H9 (cell line): ENCODE measurements around the gene C7. TPM values are rescaled to one million over a fixed set of nuclear protein-coding genes. Genes with fewer than 3 reads are reported as not detected.
"Not testable (repeated sequence)": the region's sequence is repeated elsewhere in the genome, so short reads cannot be mapped to it uniquely, and the experiment has no call there.

Source experiments
- DNase-seq: peaks from one replicate; pipeline ENCODE4 v3.0.0-alpha.2; 2017
- H2AFZ ChIP-seq: one replicate; pipeline ENCODE4 v1.6.1; 2013; ENCODE audit warnings: mild to moderate bottlenecking, low read length, control low read depth, moderate library complexity
- H2AK5ac ChIP-seq: 2 replicates; pipeline ENCODE4 v1.6.1; 2013; ENCODE audit warnings: low read length, control low read depth, mixed read lengths; ENCODE audit not compliant: insufficient read length
- H2BK120ac ChIP-seq: one replicate; pipeline ENCODE4 v1.6.1; 2013; ENCODE audit warnings: low read depth, mild to moderate bottlenecking, low read length, control low read depth, inconsistent platforms; ENCODE audit not compliant: poor library complexity, severe bottlenecking
- H2BK12ac ChIP-seq: 2 replicates; pipeline ENCODE4 v1.6.1; 2013; ENCODE audit warnings: low read length, control low read depth, mixed read lengths, low read depth; ENCODE audit not compliant: insufficient read length
- H2BK15ac ChIP-seq: 2 replicates; pipeline ENCODE4 v1.6.1; 2013; ENCODE audit warnings: low read depth, low read length, control low read depth
- H2BK20ac ChIP-seq: one replicate; pipeline ENCODE4 v1.6.1; 2013; ENCODE audit warnings: low read depth, mild to moderate bottlenecking, low read length, control low read depth, inconsistent platforms; ENCODE audit not compliant: poor library complexity, severe bottlenecking
- H2BK5ac ChIP-seq: 2 replicates; pipeline ENCODE4 v1.6.1; 2013; ENCODE audit warnings: low read length, control low read depth, mixed read lengths; ENCODE audit not compliant: insufficient read length
- H3K14ac ChIP-seq: 2 replicates; pipeline ENCODE4 v1.6.1; 2013; ENCODE audit warnings: low read length, control low read depth; ENCODE audit not compliant: insufficient read depth
- H3K18ac ChIP-seq: 2 replicates; pipeline ENCODE4 v1.6.1; 2013; ENCODE audit warnings: low read depth, mild to moderate bottlenecking, mixed read lengths, low read length, control low read depth; ENCODE audit not compliant: insufficient read length
- H3K23ac ChIP-seq: 2 replicates; pipeline ENCODE4 v1.6.1; 2013; ENCODE audit warnings: low read length, control low read depth, mixed read lengths, low read depth; ENCODE audit not compliant: insufficient read length
- H3K23me2 ChIP-seq: 2 replicates; pipeline ENCODE4 v1.6.1; 2013; ENCODE audit warnings: low read depth, mild to moderate bottlenecking, mixed read lengths, low read length, control low read depth; ENCODE audit not compliant: insufficient read length, poor library complexity, severe bottlenecking
- H3K27ac ChIP-seq: 2 replicates; pipeline ENCODE4 v1.5.1; 2013; ENCODE audit warnings: low read length, control low read depth, mixed read lengths, low read depth; ENCODE audit not compliant: insufficient read length
- H3K27me3 ChIP-seq: 2 replicates; pipeline ENCODE4 v1.6.1; 2013; ENCODE audit warnings: low read length, control low read depth, inconsistent platforms; ENCODE audit not compliant: insufficient read depth
- H3K4ac ChIP-seq: 2 replicates; pipeline ENCODE4 v1.6.1; 2013; ENCODE audit warnings: low read depth, mild to moderate bottlenecking, control low read depth, inconsistent platforms, low read length, moderate library complexity
- H3K4me1 ChIP-seq: 2 replicates; pipeline ENCODE4 v1.6.1; 2013; ENCODE audit warnings: low read length, control low read depth, inconsistent platforms; ENCODE audit not compliant: insufficient read depth
- H3K4me2 ChIP-seq: 2 replicates; pipeline ENCODE4 v1.6.1; 2013; ENCODE audit warnings: low read length, control low read depth, mixed read lengths; ENCODE audit not compliant: insufficient read length, insufficient read depth
- H3K56ac ChIP-seq: 2 replicates; pipeline ENCODE4 v1.6.1; 2013; ENCODE audit warnings: low read depth, mild to moderate bottlenecking, mixed read lengths, low read length, control low read depth; ENCODE audit not compliant: insufficient read length
- H3K79me1 ChIP-seq: 2 replicates; pipeline ENCODE4 v1.6.1; 2013; ENCODE audit warnings: low read depth, mild to moderate bottlenecking, moderate library complexity, low read length, control low read depth, inconsistent platforms; ENCODE audit not compliant: insufficient read depth, poor library complexity, severe bottlenecking
- H3K79me2 ChIP-seq: 2 replicates; pipeline ENCODE4 v1.6.1; 2013; ENCODE audit warnings: low read length, control low read depth, inconsistent platforms; ENCODE audit not compliant: insufficient read depth
- H3K9ac ChIP-seq: 2 replicates; pipeline ENCODE4 v1.6.1; 2013; ENCODE audit warnings: low read length, control low read depth, mixed read lengths; ENCODE audit not compliant: insufficient read length; ENCODE audit errors: extremely low read depth
- H3K9me3 ChIP-seq: one replicate; pipeline ENCODE4 v1.6.1; 2013; ENCODE audit warnings: low read depth, low read length, inconsistent platforms; ENCODE audit not compliant: control insufficient read depth
- H3T11ph ChIP-seq: one replicate; pipeline ENCODE4 v1.6.1; 2013; ENCODE audit warnings: mild to moderate bottlenecking, low read length, control low read depth, inconsistent platforms
- H4K20me1 ChIP-seq: one replicate; pipeline ENCODE4 v1.6.1; 2013; ENCODE audit not compliant: control insufficient read depth, insufficient read length, insufficient read depth
- H4K5ac ChIP-seq: 2 replicates; pipeline ENCODE4 v1.6.1; 2013; ENCODE audit warnings: low read depth, mild to moderate bottlenecking, mixed read lengths, low read length, control low read depth; ENCODE audit not compliant: insufficient read length
- H4K8ac ChIP-seq: replicated peaks from 2 replicates; pipeline ENCODE4 v1.6.1; 2013; ENCODE audit warnings: low read length, control low read depth, mixed read lengths, low read depth; ENCODE audit not compliant: insufficient read length
- H4K91ac ChIP-seq: 2 replicates; pipeline ENCODE4 v1.6.1; 2013; ENCODE audit warnings: low read depth, mild to moderate bottlenecking, moderate library complexity, mixed read lengths, low read length, control low read depth; ENCODE audit not compliant: insufficient read length
- H3K27ac Mint-ChIP-seq, 3 experiments: 2 replicates in 2 of 3; 3 replicates in 1 of 3; pipeline ENCODE4 v1.8.0; 2020 to 2021; ENCODE audit warnings: mixed read lengths in 3 of 3, mild to moderate bottlenecking in 1 of 3, moderate library complexity in 1 of 3
- H3K27me3 Mint-ChIP-seq: 2 replicates; pipeline ENCODE4 v1.8.0; 2021; ENCODE audit warnings: low read depth, mild to moderate bottlenecking, moderate library complexity, mixed read lengths
- H3K36me3 Mint-ChIP-seq, 3 experiments: 2 replicates in 2 of 3; 3 replicates in 1 of 3; pipeline ENCODE4 v1.8.0; 2020 to 2021; ENCODE audit warnings: low read depth in 3 of 3, mixed read lengths in 3 of 3; ENCODE audit not compliant: insufficient read depth in 1 of 3
- H3K4me1 Mint-ChIP-seq, 2 experiments: 2 replicates each; pipeline ENCODE4 v1.8.0; 2020; ENCODE audit warnings: mixed read lengths in 2 of 2
- H3K4me3 Mint-ChIP-seq, 2 experiments: 2 replicates in 1 of 2; 3 replicates in 1 of 2; pipeline ENCODE4 v1.8.0; 2020 to 2021; ENCODE audit warnings: mild to moderate bottlenecking in 2 of 2, mixed read lengths in 2 of 2, moderate library complexity in 1 of 2
- H3K9me3 Mint-ChIP-seq, 2 experiments: 2 replicates in 1 of 2; 3 replicates in 1 of 2; pipeline ENCODE4 v1.8.0; 2020; ENCODE audit warnings: mild to moderate bottlenecking in 2 of 2, mixed read lengths in 2 of 2, moderate library complexity in 1 of 2
- CTCF ChIP-seq: fragments of 200-600 bp; sonication (generic); conservative IDR thresholded peaks from 3 replicates; pipeline ENCODE4 v1.8.0; 2021; ENCODE audit warnings: antibody characterized with exemption, mild to moderate bottlenecking
- WGBS: extraction: QIAGEN DNeasy Blood & Tissue Kit; methylation state at CpG from one replicate; pipeline ENCODE4 v1.1.7; 2013; ENCODE audit warnings: missing lambda C conversion rate, low lambda C conversion rate, mixed read lengths; ENCODE audit not compliant: insufficient read length; ENCODE audit errors: extremely low coverage; 5-methylcytosine and 5-hydroxymethylcytosine counted together
- total RNA-seq: library from RNA; stranded (reverse); gene quantifications from 2 replicates; pipeline ENCODE4 v1.2.1, GENCODE V29; 2021

Gene C7
- total RNA-seq, 1 experiment from 2014 or later, result 0.52 TPM

GRCh38 chr5:40860711-40861110, 48.6 kb upstream of the C7 start:
- Histone ChIP-seq H2BK15ac (no peak overlapping the region), H2AK5ac (no peak overlapping the region), H4K8ac (no peak overlapping the region), H4K91ac (no peak overlapping the region), H3K23ac (no peak overlapping the region), H3K9me3 (no peaks in the 10 kb centered on the region), H2BK5ac (no peak overlapping the region), H2AFZ (no peak overlapping the region), H3K27ac (no peak overlapping the region), H3K14ac (no peak overlapping the region), H4K5ac (no peak overlapping the region), H3K23me2 (no peaks in the 10 kb centered on the region), H3K9ac (no peak overlapping the region), H2BK120ac (no peak overlapping the region), H3K18ac (no peak overlapping the region), H3K79me2 (no peaks in the 10 kb centered on the region), H3K4ac (no peak overlapping the region), H3K79me1 (no peaks in the 10 kb centered on the region), H3K27me3 (no peaks in the 10 kb centered on the region), H3K4me1 (no peaks in the 10 kb centered on the region), H3K56ac (no peak overlapping the region), H4K20me1 (no peaks in the 10 kb centered on the region), H2BK12ac (no peak overlapping the region), H2BK20ac (no peak overlapping the region), H3K4me2 (no peak overlapping the region), H3T11ph (no peak overlapping the region)
- H3K4me3 Mint-ChIP-seq, result no peak overlapping the region
- peaks cover 9 to 17% (median 9%) of the 10 kb centered on the region in 3 experiments; a peak in 6 of 7 replicates for H3K36me3 Mint-ChIP-seq
- DNase-seq, result no peak
- no peaks in the 10 kb centered on the region for H3K4me1 Mint-ChIP-seq
- peaks cover 16 to 20% of the 10 kb centered on the region in 2 experiments for H3K9me3 Mint-ChIP-seq
- H3K27me3 Mint-ChIP-seq, result no peaks in the 10 kb centered on the region; the same call in 1 of the 2 replicates
- TF ChIP-seq CTCF, result no peak
- no peak overlapping the region for H3K27ac Mint-ChIP-seq

- not testable (repeated sequence) for H4K5ac ChIP-seq, H3K23me2 ChIP-seq, H3K27me3 ChIP-seq, H3K27ac Mint-ChIP-seq, H3K4me1 ChIP-seq, H3K79me2 ChIP-seq, DNase-seq, H2BK12ac ChIP-seq, H3K4me1 Mint-ChIP-seq, H3K9ac ChIP-seq, H4K8ac ChIP-seq, H2BK120ac ChIP-seq, H3K79me1 ChIP-seq, H4K91ac ChIP-seq, H4K20me1 ChIP-seq, H2BK5ac ChIP-seq, H2AK5ac ChIP-seq, H3K27ac ChIP-seq, H2BK20ac ChIP-seq, H2BK15ac ChIP-seq, H3K23ac ChIP-seq, H3T11ph ChIP-seq, H3K18ac ChIP-seq, H3K4me3 Mint-ChIP-seq, H3K4me2 ChIP-seq, H3K9me3 ChIP-seq, H2AFZ ChIP-seq, H3K56ac ChIP-seq, H3K14ac ChIP-seq, H3K4ac ChIP-seq, H3K27me3 Mint-ChIP-seq
- H3K9me3 Mint-ChIP-seq, result peaks cover 19 to 20% of the 10 kb centered on the region in 2 experiments
- whole genome bisulfite sequencing, result no CpG with 5 or more reads among the region's 5 CpGs
- peaks cover 9 to 17% (median 9%) of the 10 kb centered on the region in 3 experiments; a peak in 6 of 7 replicates for H3K36me3 Mint-ChIP-seq
Measured at GRCh38 chr5:40865004-40865403, 44.3 kb upstream of the C7 start.
